Ascending aorta (tissue), 2 donors: ENCODE data around the gene ANGEL1. TPM values are rescaled to one million over a fixed set of nuclear protein-coding genes. Genes with fewer than 3 reads are reported as not detected.

ENCODE experiments used
- DNase-seq, 2 donors: peaks; one replicate each; pipeline ENCODE4 v3.0.0-alpha.2; 2019; ENCODE audit warnings: low spot score in 2 of 2
- H3K27ac ChIP-seq, 2 donors: fragments of 200-600 bp; sonication (generic); one replicate each; pipeline ENCODE4 v1.5.1; 2016 to 2017; ENCODE audit warnings: mild to moderate bottlenecking in 1 of 2
- H3K27me3 ChIP-seq: fragments of 200-600 bp; sonication (generic); one replicate; pipeline ENCODE4 v1.5.1; 2017
- H3K36me3 ChIP-seq, 2 donors: fragments of 200-600 bp; sonication (generic); one replicate each; pipeline ENCODE4 v1.5.1; 2016
- H3K4me1 ChIP-seq, 2 donors: fragments of 200-600 bp; sonication (generic); one replicate each; pipeline ENCODE4 v1.5.1; 2016 to 2017; ENCODE audit warnings: mild to moderate bottlenecking in 1 of 2
- H3K4me3 ChIP-seq, 2 donors: fragments of 200-600 bp; sonication (generic); one replicate each; pipeline ENCODE4 v1.5.1; 2016 to 2017; ENCODE audit warnings: mild to moderate bottlenecking in 1 of 2
- H3K9me3 ChIP-seq, 2 donors: fragments of 200-600 bp; sonication (generic); one replicate each; pipeline ENCODE4 v1.5.1; 2016
- CTCF ChIP-seq, 3 experiments: fragments of 200-600 bp in 2 of 3; fragments of 450-650 bp in 1 of 3; sonication (generic) in 2 of 3; IDR thresholded peaks; one replicate each; pipeline ENCODE4 v1.5.1; 2016 to 2019; ENCODE audit warnings: antibody characterized with exemption in 3 of 3, mild to moderate bottlenecking in 1 of 3, moderate library complexity in 1 of 3
- intact Hi-C: fragments of 100-400 bp; cut with DNase I; formaldehyde crosslinking; loops from one replicate; pipeline ENCODE4 v1.15.1; 2023
- total RNA-seq: library from RNA; depleted of rRNA; stranded (reverse); fragments of >200 nt; gene quantifications from one replicate; pipeline ENCODE4 v1.1.0, GENCODE V29; 2016

The ANGEL1 gene
- total RNA-seq, 1 donor from 2014 or later, result 15.5 TPM

GRCh38 chr14:76770521-76771436 is 41.9 kb downstream of the ANGEL1 start:
- DNase-seq, result no peak
- intact Hi-C loops, result loop anchor here (5.0 kb wide), 1 partner anchor 327 kb away; the partner anchor contains the start of gene CIPC
- TF ChIP-seq CTCF (IDR thresholded peaks at IDR 0.05), result no peak
- Histone ChIP-seq H3K9me3 (no peaks in the 10 kb centered on the region), H3K4me1 (peaks cover 24 to 51% of the 10 kb centered on the region in 2 donors), H3K27me3 (no peaks in the 10 kb centered on the region), H3K36me3 (peaks cover under 1 to 4% of the 10 kb centered on the region in 2 donors), H3K27ac (peak overlapping the region; percentile 95 to 97), H3K4me3 (no peak overlapping the region)

- no peak for DNase-seq
- peak overlapping the region in 1 of 2 donors; percentile 95 for H3K27ac ChIP-seq
- no peaks in the 10 kb centered on the region for H3K27me3 ChIP-seq
- no peaks in the 10 kb centered on the region for H3K9me3 ChIP-seq
- no peaks in the 10 kb centered on the region for H3K36me3 ChIP-seq
- intact Hi-C loops, result loop anchor here (5.0 to 10.0 kb wide), 2 partner anchors 265 to 328 kb away; partner anchors contain the start of gene CIPC
- peaks cover 24 to 51% of the 10 kb centered on the region in 2 donors for H3K4me1 ChIP-seq
- no peak for TF ChIP-seq CTCF (IDR thresholded peaks at IDR 0.05)
- H3K4me3 ChIP-seq, result no peak overlapping the region
Measured at GRCh38 chr14:76769636-76770292, 42.9 kb downstream of the ANGEL1 start.

GRCh38 chr14:76768671-76769500 is 43.8 kb downstream of the ANGEL1 start:
- H3K27me3 ChIP-seq, result no peaks in the 10 kb centered on the region
- peak overlapping the region; percentile 46 to 79 for H3K27ac ChIP-seq
- peaks cover 23 to 48% of the 10 kb centered on the region in 2 donors for H3K4me1 ChIP-seq
- no peak for DNase-seq
- TF ChIP-seq CTCF (IDR thresholded peaks at IDR 0.05), result no peak
- H3K36me3 ChIP-seq, result no peaks in the 10 kb centered on the region
- no peak overlapping the region for H3K4me3 ChIP-seq
- H3K9me3 ChIP-seq, result no peaks in the 10 kb centered on the region
- intact Hi-C loops, result loop anchor here (10.0 kb wide), 1 partner anchor 266 kb away; no protein-coding TSS in a partner anchor

- Histone ChIP-seq H3K36me3 (no peaks in the 10 kb centered on the region), H3K4me1 (peaks cover 17 to 41% of the 10 kb centered on the region in 2 donors), H3K9me3 (no peaks in the 10 kb centered on the region), H3K4me3 (no peak overlapping the region), H3K27ac (peak overlapping the region; percentile 46 to 79), H3K27me3 (no peaks in the 10 kb centered on the region)
- no peak for TF ChIP-seq CTCF (IDR thresholded peaks at IDR 0.05)
- peak; percentile 55 to 82 for DNase-seq
- intact Hi-C loops, result loop anchor here (10.0 kb wide), 1 partner anchor 267 kb away; no protein-coding TSS in a partner anchor
Measured at GRCh38 chr14:76767681-76768656, 44.7 kb downstream of the ANGEL1 start.
